Measurements from ENCODE around the gene UBE3A.

DNA sequence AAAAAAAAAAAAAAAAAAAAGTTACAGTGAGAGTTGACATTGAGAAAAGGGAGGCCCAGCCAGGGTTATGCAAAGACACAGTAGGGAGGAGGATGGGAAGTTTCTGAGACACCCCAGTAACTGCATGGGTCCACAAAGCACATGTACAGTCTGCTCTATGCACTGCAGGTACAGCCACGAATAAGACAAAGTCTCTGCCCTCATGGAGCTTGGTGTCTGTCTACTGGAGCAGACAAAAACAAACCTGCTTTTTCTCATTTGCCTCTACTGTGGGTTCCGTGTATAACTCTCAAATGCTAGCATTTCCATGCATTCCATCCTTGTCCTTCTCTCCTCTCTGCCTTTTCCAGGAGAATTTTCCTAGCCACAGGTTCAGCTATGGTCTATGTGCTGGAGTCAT is 107.4 kb downstream of the UBE3A start:
- TF ChIP-seq, protein P1, sequence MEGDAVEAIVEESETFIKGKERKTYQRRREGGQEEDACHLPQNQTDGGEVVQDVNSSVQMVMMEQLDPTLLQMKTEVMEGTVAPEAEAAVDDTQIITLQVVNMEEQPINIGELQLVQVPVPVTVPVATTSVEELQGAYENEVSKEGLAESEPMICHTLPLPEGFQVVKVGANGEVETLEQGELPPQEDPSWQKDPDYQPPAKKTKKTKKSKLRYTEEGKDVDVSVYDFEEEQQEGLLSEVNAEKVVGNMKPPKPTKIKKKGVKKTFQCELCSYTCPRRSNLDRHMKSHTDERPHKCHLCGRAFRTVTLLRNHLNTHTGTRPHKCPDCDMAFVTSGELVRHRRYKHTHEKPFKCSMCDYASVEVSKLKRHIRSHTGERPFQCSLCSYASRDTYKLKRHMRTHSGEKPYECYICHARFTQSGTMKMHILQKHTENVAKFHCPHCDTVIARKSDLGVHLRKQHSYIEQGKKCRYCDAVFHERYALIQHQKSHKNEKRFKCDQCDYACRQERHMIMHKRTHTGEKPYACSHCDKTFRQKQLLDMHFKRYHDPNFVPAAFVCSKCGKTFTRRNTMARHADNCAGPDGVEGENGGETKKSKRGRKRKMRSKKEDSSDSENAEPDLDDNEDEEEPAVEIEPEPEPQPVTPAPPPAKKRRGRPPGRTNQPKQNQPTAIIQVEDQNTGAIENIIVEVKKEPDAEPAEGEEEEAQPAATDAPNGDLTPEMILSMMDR (IDR thresholded peaks at IDR 0.05): no peak
- no peak for TF ChIP-seq POLR2A (IDR thresholded peaks at IDR 0.05)
